OCI-LY1 (cell line): Measurements from ENCODE around the gene DENND1A.

Experiments
- EZH2 ChIP-seq: fragments of 200-600 bp; sonication (generic), shearing (Covaris generic); IDR thresholded peaks from 2 replicates; pipeline ENCODE4 v1.8.0; 2017; ENCODE audit warnings: borderline replicate concordance, mixed run types, mild to moderate bottlenecking, antibody characterized with exemption, low read length, moderate library complexity, mixed read lengths
- TF ChIP-seq, protein P1 (sequence below): fragments of 200-600 bp; sonication (generic), shearing (Covaris generic); IDR thresholded peaks from 2 replicates; pipeline ENCODE4 v1.5.1; 2017; ENCODE audit warnings: mild to moderate bottlenecking, antibody characterized with exemption, low read length, moderate library complexity, mixed read lengths

DNA sequence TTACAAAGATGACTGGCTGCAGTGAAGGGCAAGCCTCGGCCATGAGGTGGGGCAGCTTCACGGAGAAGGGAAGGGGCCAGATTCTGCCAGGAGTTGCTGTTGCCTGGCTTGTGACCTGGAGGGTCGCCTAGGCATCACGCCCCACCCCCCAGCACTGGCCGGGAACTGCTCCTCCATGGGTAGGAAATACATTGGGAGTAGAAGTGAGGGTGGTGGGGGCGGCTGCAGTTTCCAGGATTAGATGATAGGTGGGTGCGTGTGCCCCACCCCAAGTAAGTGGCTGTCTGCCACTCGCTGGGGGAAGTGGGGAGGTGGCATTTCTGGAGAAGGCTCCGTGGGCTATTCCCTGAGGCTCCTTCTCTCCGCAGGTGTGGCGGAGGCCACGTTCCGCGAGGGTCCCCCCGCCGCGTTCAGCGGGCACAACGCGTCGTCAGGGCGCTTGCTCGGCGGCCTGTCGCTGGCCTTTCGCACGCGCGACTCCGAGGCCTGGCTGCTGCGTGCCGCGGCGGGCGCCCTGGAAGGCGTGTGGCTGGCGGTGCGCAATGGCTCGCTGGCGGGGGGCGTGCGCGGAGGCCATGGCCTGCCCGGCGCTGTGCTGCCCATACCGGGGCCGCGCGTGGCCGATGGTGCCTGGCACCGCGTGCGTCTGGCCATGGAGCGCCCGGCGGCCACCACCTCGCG is 557.0 kb downstream of the DENND1A start:
- TF ChIP-seq, protein P1, sequence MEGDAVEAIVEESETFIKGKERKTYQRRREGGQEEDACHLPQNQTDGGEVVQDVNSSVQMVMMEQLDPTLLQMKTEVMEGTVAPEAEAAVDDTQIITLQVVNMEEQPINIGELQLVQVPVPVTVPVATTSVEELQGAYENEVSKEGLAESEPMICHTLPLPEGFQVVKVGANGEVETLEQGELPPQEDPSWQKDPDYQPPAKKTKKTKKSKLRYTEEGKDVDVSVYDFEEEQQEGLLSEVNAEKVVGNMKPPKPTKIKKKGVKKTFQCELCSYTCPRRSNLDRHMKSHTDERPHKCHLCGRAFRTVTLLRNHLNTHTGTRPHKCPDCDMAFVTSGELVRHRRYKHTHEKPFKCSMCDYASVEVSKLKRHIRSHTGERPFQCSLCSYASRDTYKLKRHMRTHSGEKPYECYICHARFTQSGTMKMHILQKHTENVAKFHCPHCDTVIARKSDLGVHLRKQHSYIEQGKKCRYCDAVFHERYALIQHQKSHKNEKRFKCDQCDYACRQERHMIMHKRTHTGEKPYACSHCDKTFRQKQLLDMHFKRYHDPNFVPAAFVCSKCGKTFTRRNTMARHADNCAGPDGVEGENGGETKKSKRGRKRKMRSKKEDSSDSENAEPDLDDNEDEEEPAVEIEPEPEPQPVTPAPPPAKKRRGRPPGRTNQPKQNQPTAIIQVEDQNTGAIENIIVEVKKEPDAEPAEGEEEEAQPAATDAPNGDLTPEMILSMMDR = no peak
- TF ChIP-seq EZH2 = no peak
